Pancreas (tissue), 10 donors: ENCODE measurements around the gene ACTA1. TPM values are rescaled to one million over a fixed set of nuclear protein-coding genes. Genes with fewer than 3 reads are reported as not detected.

Source experiments
- ATAC-seq, 4 donors: fragments of 200-7000 bp; cut with Tn5 transposase; one replicate each; pipeline versions ENCODE4 v1.8.0 to v1.9.1; 2020; ENCODE audit warnings: mild to moderate bottlenecking in 4 of 4, moderate library complexity in 4 of 4
- DNase-seq, 6 donors: peaks; one replicate each; pipeline ENCODE4 v3.0.0-alpha.2; 2020
- FAIRE-seq: peaks from 2 replicates; lab custom pipeline; 2012; peaks lifted over from hg19 to GRCh38; lab: Jason Lieb, UNC
- H3K27ac ChIP-seq, 4 donors: fragments of 200-600 bp; sonication (generic); 1 replicate in 3 of 4; 2 replicates in 1 of 4; pipeline versions ENCODE4 v1.5.0 to v1.8.0; 2020
- H3K27me3 ChIP-seq, 4 donors: fragments of 200-600 bp; one replicate each; pipeline ENCODE4 v1.8.0; 2021
- H3K36me3 ChIP-seq, 3 donors: fragments of 200-600 bp; sonication (generic) in 1 of 3; one replicate each; pipeline versions ENCODE4 v1.5.0 to v1.8.0; 2020 to 2021
- H3K4me1 ChIP-seq, 3 donors: fragments of 200-600 bp; one replicate each; pipeline ENCODE4 v1.8.0; 2021
- H3K4me3 ChIP-seq, 4 donors: fragments of 200-600 bp; sonication (generic) in 2 of 4; one replicate each; pipeline versions ENCODE4 v1.5.0 to v1.8.0; 2020 to 2021
- H3K9me3 ChIP-seq, 4 donors: fragments of 200-600 bp; one replicate each; pipeline ENCODE4 v1.8.0; 2021
- WGBS, 2 donors: extraction: QIAGEN DNeasy Blood & Tissue Kit; methylation state at CpG; one replicate each; pipeline ENCODE4 v1.1.7; 2013; 5-methylcytosine and 5-hydroxymethylcytosine counted together
- intact Hi-C, 3 donors: fragments of 100-400 bp; cut with DNase I; formaldehyde crosslinking; loops; one replicate each; pipeline versions ENCODE4 v1.11.1 to v1.14.2; 2022
- polyA plus RNA-seq, 2 donors: library from polyadenylated mRNA; stranded (reverse); fragments of 200-250 nt; gene quantifications; one replicate each; pipeline ENCODE4 v1.2.3, GENCODE V29; 2013
- total RNA-seq, 6 donors: library from RNA; stranded (reverse); fragmentation: NEBNext Ultra II Directional in 4 of 6; extraction: Animal tissue kit (Norgen Biotek cat#: 25700) in 4 of 6; gene quantifications; one replicate each; pipeline versions ENCODE4 v1.2.1 to v1.2.4, GENCODE V29; 2021 to 2023
- TF ChIP-seq, protein P1 (sequence below), 4 donors: fragments of 200-600 bp; sonication (generic) in 3 of 4; IDR thresholded peaks; one replicate each; pipeline versions ENCODE4 v1.5.0 to v1.8.0; 2021; ENCODE audit warnings: antibody characterized with exemption in 4 of 4
- donor health status: healthy with polysubstance abuse.
- donor health status: DM: no; HTN: no; CAD: no; lungs with moderate emphysema.
- donor health status: DM: no; HTN: no; CAD: no.
- donor health status: control.
- donor health status: control.
- donor health status: Bipolar disorder and iron deficiency.
- donor health status: DM: yes; HTN: yes; CAD: no.
- donor health status: DM: no; HTN: no; CAD: no.
- donor health status: DM: no; HTN: no; CAD: no.
- donor health status: DM: yes; HTN: yes; CAD: no.

Gene ACTA1
- total RNA-seq (1 to 10 TPM in 1 of 6 donors, not detected in 5; 4.2 TPM), polyA plus RNA-seq (1 to 10 TPM in 1 of 2 donors, under 1 TPM in 1; 0.76 to 6.9 TPM)

DNA sequence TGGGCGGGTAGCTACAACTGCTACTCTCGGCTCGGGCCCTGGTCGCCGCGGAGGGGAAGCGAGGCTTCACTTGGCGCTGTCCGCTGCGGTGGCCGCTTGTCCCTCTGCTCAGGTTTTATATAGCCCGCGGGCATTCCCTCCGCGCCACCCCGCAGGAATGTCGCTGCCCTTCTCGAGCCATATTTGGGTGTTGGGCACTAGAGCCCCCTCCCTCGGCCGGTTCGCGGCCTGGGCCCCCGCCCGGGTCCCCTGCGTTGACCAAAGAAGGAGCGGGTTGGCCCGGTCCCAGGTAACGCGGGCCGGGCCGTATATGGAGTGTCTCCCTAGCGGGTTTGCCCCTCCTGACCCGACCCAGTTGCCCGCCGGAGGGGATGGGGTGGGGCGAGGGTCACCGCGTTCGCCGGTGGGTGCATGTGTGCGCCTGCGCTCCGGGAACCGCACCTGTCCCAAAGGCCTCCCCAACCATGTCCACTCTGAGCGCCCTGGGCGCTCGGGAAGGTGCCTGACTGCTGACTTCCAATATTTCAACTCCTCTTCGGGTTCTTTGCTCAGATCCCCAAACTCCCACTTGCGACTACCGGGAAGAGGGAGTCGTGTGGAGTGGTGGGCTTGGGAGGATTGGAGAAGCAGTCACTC is at the start of gene ACTA1:
Gene ACTA1, minus strand, starts transcription at position 90 of the 636 bp plus-strand sequence. CDS start 979 bp downstream, outside the sequence.
- no peak within 1 kb of the TSS for H3K4me3 ChIP-seq
- WGBS, 2 donors: 0 to 2% methylated on average over 50 to 51 of the region's 51 CpGs
- ATAC-seq (no peak), FAIRE-seq (no peak), DNase-seq (peak in 1 of 6 donors; percentile 69)
- no peak within 1 kb of the TSS for H3K27ac ChIP-seq
- H3K9me3 ChIP-seq: no peaks in the 10 kb centered on the region
- H3K36me3 ChIP-seq: no peaks in the 10 kb centered on the region
- TF ChIP-seq, protein P1, sequence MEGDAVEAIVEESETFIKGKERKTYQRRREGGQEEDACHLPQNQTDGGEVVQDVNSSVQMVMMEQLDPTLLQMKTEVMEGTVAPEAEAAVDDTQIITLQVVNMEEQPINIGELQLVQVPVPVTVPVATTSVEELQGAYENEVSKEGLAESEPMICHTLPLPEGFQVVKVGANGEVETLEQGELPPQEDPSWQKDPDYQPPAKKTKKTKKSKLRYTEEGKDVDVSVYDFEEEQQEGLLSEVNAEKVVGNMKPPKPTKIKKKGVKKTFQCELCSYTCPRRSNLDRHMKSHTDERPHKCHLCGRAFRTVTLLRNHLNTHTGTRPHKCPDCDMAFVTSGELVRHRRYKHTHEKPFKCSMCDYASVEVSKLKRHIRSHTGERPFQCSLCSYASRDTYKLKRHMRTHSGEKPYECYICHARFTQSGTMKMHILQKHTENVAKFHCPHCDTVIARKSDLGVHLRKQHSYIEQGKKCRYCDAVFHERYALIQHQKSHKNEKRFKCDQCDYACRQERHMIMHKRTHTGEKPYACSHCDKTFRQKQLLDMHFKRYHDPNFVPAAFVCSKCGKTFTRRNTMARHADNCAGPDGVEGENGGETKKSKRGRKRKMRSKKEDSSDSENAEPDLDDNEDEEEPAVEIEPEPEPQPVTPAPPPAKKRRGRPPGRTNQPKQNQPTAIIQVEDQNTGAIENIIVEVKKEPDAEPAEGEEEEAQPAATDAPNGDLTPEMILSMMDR (IDR thresholded peaks at IDR 0.05): no peak
- peaks cover 0 to 30% (median 12%) of the 10 kb centered on the region in 4 donors for H3K27me3 ChIP-seq
- peaks cover 0 to 8% (median 0%) of the 10 kb centered on the region in 3 donors for H3K4me1 ChIP-seq
- intact Hi-C loops: no loop called here

DNA sequence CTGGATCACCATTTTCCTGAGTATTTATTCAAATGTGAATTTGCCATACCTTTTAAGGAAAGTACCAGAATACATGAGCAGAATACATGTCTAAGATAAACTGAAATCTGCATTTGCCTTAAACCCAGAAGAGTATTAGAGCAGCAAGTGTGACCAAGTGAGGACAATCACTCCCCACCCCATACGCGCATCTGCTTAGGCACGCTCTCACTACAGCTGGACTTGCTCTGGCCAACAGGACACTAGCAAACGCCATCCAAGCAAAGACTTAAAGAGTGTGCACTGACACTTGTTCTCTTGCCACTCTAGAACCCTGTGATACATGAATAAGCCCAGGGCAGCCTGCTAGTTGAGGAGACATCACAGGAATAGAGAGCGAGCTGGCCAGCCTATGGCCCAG is 48.6 kb upstream of the ACTA1 start:
- H3K27me3 ChIP-seq: no peaks in the 10 kb centered on the region
- no peaks in the 10 kb centered on the region for H3K9me3 ChIP-seq
- ATAC-seq (no peak), FAIRE-seq (no peak), DNase-seq (no peak)
- TF ChIP-seq, protein P1 (IDR thresholded peaks at IDR 0.05): no peak
- no peaks in the 10 kb centered on the region for H3K4me1 ChIP-seq
- 93 to 94% methylated on average over 5 of the region's 5 CpGs for WGBS, 2 donors
- H3K4me3 ChIP-seq: no peak overlapping the region
- peaks cover 4 to 37% (median 21%) of the 10 kb centered on the region in 3 donors for H3K36me3 ChIP-seq
- intact Hi-C loops: no loop called here
- no peak overlapping the region for H3K27ac ChIP-seq

- intact Hi-C loops: no loop called here
- Histone ChIP-seq H3K27me3 (no peaks in the 10 kb centered on the region), H3K9me3 (no peaks in the 10 kb centered on the region), H3K4me1 (no peaks in the 10 kb centered on the region), H3K4me3 (no peak overlapping the region), H3K36me3 (peaks cover 0 to 23% (median 9%) of the 10 kb centered on the region in 3 donors), H3K27ac (no peak overlapping the region)
- ATAC-seq (no peak), FAIRE-seq (no peak), DNase-seq (no peak)
- TF ChIP-seq, protein P1 (IDR thresholded peaks at IDR 0.05): no peak
- 93% methylated on average over 7 of the region's 7 CpGs for WGBS, 2 donors
Measured at GRCh38 chr1:229480495-229480894, 46.6 kb upstream of the ACTA1 start.

- no peak for FAIRE-seq
- peaks cover 0 to 22% (median 9%) of the 10 kb centered on the region in 3 donors for H3K36me3 ChIP-seq
Measured at GRCh38 chr1:229479660-229480399, 45.9 kb upstream of the ACTA1 start.

More at GRCh38 chr1:229479660-229480399, 45.9 kb upstream of the ACTA1 start:
- WGBS, 2 donors: 63 to 71% methylated on average over 10 of the region's 10 CpGs
- Histone ChIP-seq H3K27ac (no peak overlapping the region), H3K4me3 (no peak overlapping the region), H3K9me3 (no peaks in the 10 kb centered on the region), H3K4me1 (no peaks in the 10 kb centered on the region), H3K27me3 (no peaks in the 10 kb centered on the region)
- DNase-seq (no peak), ATAC-seq (no peak)
- TF ChIP-seq, protein P1 (IDR thresholded peaks at IDR 0.05): no peak
- intact Hi-C loops: loop anchor here in 2 of 3 donors (5.0 to 10.0 kb wide), 2 partner anchors 215 to 218 kb away; no protein-coding TSS in a partner anchor
